SK-N-MC (cell line): ENCODE results near the gene CRLF2.

Experiments used
- EZH2 ChIP-seq: fragments of 200-600 bp; sonication (generic); IDR thresholded peaks from one replicate; pipeline ENCODE4 v1.6.1; 2017; ENCODE audit warnings: antibody characterized with exemption
- FOXP2 ChIP-seq: optimal IDR thresholded peaks from 2 replicates; pipeline ENCODE3; 2011; ENCODE audit warnings: mild to moderate bottlenecking, moderate library complexity; ENCODE audit not compliant: insufficient read depth; ENCODE audit errors: extremely low read length, control extremely low read depth

DNA sequence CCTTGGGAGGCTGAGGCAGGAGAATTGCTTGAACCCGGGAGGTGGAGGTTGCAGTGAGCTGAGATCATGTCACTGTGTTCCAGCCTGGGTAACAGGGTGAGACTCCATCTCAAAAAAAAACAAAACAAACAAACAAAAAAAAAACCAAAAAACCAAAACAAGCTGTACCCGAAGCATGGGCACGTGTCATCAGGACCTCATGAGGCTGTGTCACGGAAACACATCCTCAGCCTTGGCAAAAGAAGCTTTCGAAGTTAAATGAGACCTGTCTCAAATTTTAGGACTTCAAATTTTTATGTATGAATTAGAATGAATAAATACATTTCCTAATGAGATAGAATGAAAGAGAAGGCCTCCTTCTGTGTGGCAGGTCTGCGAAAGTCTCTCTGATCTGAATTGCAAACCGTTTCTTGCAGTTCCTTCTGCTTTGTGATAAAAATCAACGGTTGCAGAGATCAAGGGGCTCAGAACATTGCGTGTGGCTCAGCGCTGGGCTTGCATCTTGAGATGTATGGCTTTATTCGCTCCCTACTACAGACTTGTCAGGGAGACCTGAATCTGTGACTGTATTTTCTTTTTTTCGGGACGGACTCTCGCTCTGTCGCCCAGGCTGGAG lies 19.5 kb upstream of the CRLF2 start:
- no peak for TF ChIP-seq EZH2
- TF ChIP-seq FOXP2: no peak
